Left ventricle myocardium inferior (tissue), 1 donor: Measurements from ENCODE around the gene TRIP13. TPM values are rescaled to one million over a fixed set of nuclear protein-coding genes. Genes with fewer than 3 reads are reported as not detected.

Experiments
- DNase-seq: peaks from one replicate; pipeline ENCODE4 v3.0.0-alpha.2; 2020
- H3K27ac ChIP-seq: fragments of 200-600 bp; replicated peaks from 2 replicates; pipeline ENCODE4 v1.8.0; 2021
- H3K27me3 ChIP-seq: fragments of 200-600 bp; 2 replicates; pipeline ENCODE4 v1.8.0; 2021; ENCODE audit warnings: low read depth
- H3K36me3 ChIP-seq: fragments of 200-600 bp; 2 replicates; pipeline ENCODE4 v1.8.0; 2021
- H3K4me1 ChIP-seq: fragments of 200-600 bp; 2 replicates; pipeline ENCODE4 v1.8.0; 2021
- H3K4me3 ChIP-seq: fragments of 200-600 bp; 2 replicates; pipeline ENCODE4 v1.8.0; 2021; ENCODE audit warnings: mild to moderate bottlenecking, moderate library complexity
- H3K9me3 ChIP-seq: fragments of 200-600 bp; replicated peaks from 2 replicates; pipeline ENCODE4 v1.8.0; 2021
- intact Hi-C: fragments of 100-400 bp; cut with micrococcal nuclease; formaldehyde crosslinking; loops from one replicate; pipeline ENCODE4 v1.11.0; 2022
- total RNA-seq: library from RNA; stranded (reverse); fragmentation: NEBNext Ultra II Directional; extraction: Animal tissue kit (Norgen Biotek cat#: 25700); gene quantifications from one replicate; pipeline ENCODE4 v1.2.1, GENCODE V29; 2021
- TF ChIP-seq, protein P1 (sequence below): fragments of 200-600 bp; IDR thresholded peaks from 2 replicates; pipeline ENCODE4 v1.8.0; 2021; ENCODE audit warnings: antibody characterized with exemption, mild to moderate bottlenecking, borderline replicate concordance
- donor health status: DM: no; HTN: yes; CAD: no; lungs with severe emphysema.

The TRIP13 gene
- total RNA-seq, 1 donor from 2014 or later = 0.44 TPM

DNA sequence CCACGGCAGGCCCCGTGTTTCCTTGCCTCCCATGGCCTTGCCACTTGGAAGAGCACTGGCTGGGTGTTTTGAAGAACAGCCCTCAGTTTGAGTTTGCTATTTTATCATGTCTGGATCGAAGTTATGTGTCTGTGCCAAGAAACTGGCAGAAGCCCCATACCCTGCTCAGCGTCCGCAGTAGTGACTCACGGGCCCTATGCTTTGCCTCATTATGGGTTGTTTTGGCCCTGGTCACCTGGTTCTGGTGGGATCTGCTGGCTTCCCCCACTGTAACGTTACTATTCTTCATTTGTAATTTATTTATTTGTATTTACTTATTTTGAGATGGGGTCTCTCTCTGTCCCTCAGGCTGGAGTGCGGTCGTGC lies 73.6 kb downstream of the TRIP13 start:
- DNase-seq = no peak
- Histone ChIP-seq H3K9me3 (peaks cover 2% of the 10 kb centered on the region), H3K4me1 (peaks cover 11% of the 10 kb centered on the region), H3K27ac (no peak overlapping the region), H3K36me3 (no peaks in the 10 kb centered on the region), H3K4me3 (no peak overlapping the region), H3K27me3 (peaks cover 59% of the 10 kb centered on the region)
- TF ChIP-seq, protein P1, sequence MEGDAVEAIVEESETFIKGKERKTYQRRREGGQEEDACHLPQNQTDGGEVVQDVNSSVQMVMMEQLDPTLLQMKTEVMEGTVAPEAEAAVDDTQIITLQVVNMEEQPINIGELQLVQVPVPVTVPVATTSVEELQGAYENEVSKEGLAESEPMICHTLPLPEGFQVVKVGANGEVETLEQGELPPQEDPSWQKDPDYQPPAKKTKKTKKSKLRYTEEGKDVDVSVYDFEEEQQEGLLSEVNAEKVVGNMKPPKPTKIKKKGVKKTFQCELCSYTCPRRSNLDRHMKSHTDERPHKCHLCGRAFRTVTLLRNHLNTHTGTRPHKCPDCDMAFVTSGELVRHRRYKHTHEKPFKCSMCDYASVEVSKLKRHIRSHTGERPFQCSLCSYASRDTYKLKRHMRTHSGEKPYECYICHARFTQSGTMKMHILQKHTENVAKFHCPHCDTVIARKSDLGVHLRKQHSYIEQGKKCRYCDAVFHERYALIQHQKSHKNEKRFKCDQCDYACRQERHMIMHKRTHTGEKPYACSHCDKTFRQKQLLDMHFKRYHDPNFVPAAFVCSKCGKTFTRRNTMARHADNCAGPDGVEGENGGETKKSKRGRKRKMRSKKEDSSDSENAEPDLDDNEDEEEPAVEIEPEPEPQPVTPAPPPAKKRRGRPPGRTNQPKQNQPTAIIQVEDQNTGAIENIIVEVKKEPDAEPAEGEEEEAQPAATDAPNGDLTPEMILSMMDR = no peak
- intact Hi-C loops = no loop called here

GRCh38 chr5:966941-967340 lies 74.3 kb downstream of the TRIP13 start:
- TF ChIP-seq, protein P1 = no peak
- H3K4me1 ChIP-seq = peaks cover 8% of the 10 kb centered on the region
- H3K27ac ChIP-seq = no peak overlapping the region
- no peak overlapping the region for H3K4me3 ChIP-seq
- peaks cover 7% of the 10 kb centered on the region for H3K9me3 ChIP-seq
- H3K36me3 ChIP-seq = no peaks in the 10 kb centered on the region
- intact Hi-C loops = no loop called here
- H3K27me3 ChIP-seq = peaks cover 59% of the 10 kb centered on the region
- DNase-seq = no peak

Other genes starting within 250 kb of the TRIP13 start
- 21.6 TPM for gene TPPP, start 199.5 kb upstream of the TRIP13 start, total RNA-seq
- gene ZDHHC11B, start 108.2 kb upstream of the TRIP13 start, total RNA-seq = 13.4 TPM
- 18.7 TPM for gene ZDHHC11, start 41.9 kb upstream of the TRIP13 start, total RNA-seq
- gene BRD9, start 83 bp upstream of the TRIP13 start, total RNA-seq = 23.6 TPM
- 3.7 TPM for gene NKD2, start 115.9 kb downstream of the TRIP13 start, total RNA-seq
- 140 TPM for gene SLC12A7, start 219.2 kb downstream of the TRIP13 start, total RNA-seq